ENCODE measurements around the gene HECW1.

Gene HECW1

GRCh38 chr7:43143918-43144589 lies 31.6 kb downstream of the HECW1 start:
- CTCF ChIA-PET = no interaction called here
- TF ChIP-seq CTCF (IDR thresholded peaks at IDR 0.05; ENCODE audit: insufficient read depth, low read length, missing control alignments) = no peak
- H3K4me3 ChIP-seq (ENCODE audit: low read depth, low read length) = no peak overlapping the region
- POLR2A ChIA-PET = no interaction called here
- no peak for DNase-seq (ENCODE audit: low read depth, low spot score)

- TF ChIP-seq CTCF (IDR thresholded peaks at IDR 0.05; ENCODE audit: insufficient read depth, low read length, missing control alignments) = no peak
- ChIA-PET POLR2A (no interaction called here), CTCF (interaction anchor here (1.3 kb wide), 1 partner anchor 10 kb away, joined by 4 read pairs; no protein-coding TSS in a partner anchor)
- H3K4me3 ChIP-seq (ENCODE audit: low read depth, low read length) = no peak overlapping the region
- no peak for DNase-seq (ENCODE audit: low read depth, low spot score)
These were observed 35.8 kb downstream of the HECW1 start for GRCh38 chr7:43148161-43148731.

GRCh38 chr7:43151076-43151475 lies 38.6 kb downstream of the HECW1 start:
- no peak for TF ChIP-seq CTCF (IDR thresholded peaks at IDR 0.05; ENCODE audit: insufficient read depth, low read length, missing control alignments)
- CTCF ChIA-PET = no interaction called here
- H3K4me3 ChIP-seq (ENCODE audit: low read depth, low read length) = no peak overlapping the region
- POLR2A ChIA-PET = no interaction called here
- no peak for DNase-seq (ENCODE audit: low read depth, low spot score)

- H3K4me3 ChIP-seq (ENCODE audit: low read depth, low read length) = no peak overlapping the region
- POLR2A ChIA-PET = no interaction called here
- no peak for DNase-seq (ENCODE audit: low read depth, low spot score)
- no peak for TF ChIP-seq CTCF (IDR thresholded peaks at IDR 0.05; ENCODE audit: insufficient read depth, low read length, missing control alignments)
- CTCF ChIA-PET = interaction anchor here (1.5 kb wide), 1 partner anchor 430 kb away, joined by 4 read pairs; the partner anchor contains the start of gene STK17A
These were observed 40.2 kb downstream of the HECW1 start for GRCh38 chr7:43152696-43153095.

- ChIA-PET CTCF (no interaction called here), POLR2A (no interaction called here)
- no peak for DNase-seq (ENCODE audit: low read depth, low spot score)
- no peak overlapping the region for H3K4me3 ChIP-seq (ENCODE audit: low read depth, low read length)
- TF ChIP-seq CTCF (IDR thresholded peaks at IDR 0.05; ENCODE audit: insufficient read depth, low read length, missing control alignments) = no peak
These were observed 43.2 kb downstream of the HECW1 start for GRCh38 chr7:43155636-43156035.

GRCh38 chr7:43163885-43164284 lies 51.4 kb downstream of the HECW1 start:
- CTCF ChIA-PET = no interaction called here

More at GRCh38 chr7:43163885-43164284, 51.4 kb downstream of the HECW1 start:
- DNase-seq (ENCODE audit: low read depth, low spot score) = no peak
- no peak for TF ChIP-seq CTCF (IDR thresholded peaks at IDR 0.05; ENCODE audit: insufficient read depth, low read length, missing control alignments)
- no peak overlapping the region for H3K4me3 ChIP-seq (ENCODE audit: low read depth, low read length)
- POLR2A ChIA-PET = no interaction called here
